SH-SY5Y (cell line): ENCODE data around the gene MORN1.

Experiments used
- GATA2 ChIP-seq: IDR thresholded peaks from 2 replicates; pipeline ENCODE4 v1.6.1; 2011; ENCODE audit warnings: mild to moderate bottlenecking, low read depth, low read length
- GATA3 ChIP-seq: IDR thresholded peaks from 2 replicates; pipeline ENCODE4 v1.6.1; 2011; ENCODE audit warnings: low read depth, mild to moderate bottlenecking, low read length, moderate library complexity

DNA sequence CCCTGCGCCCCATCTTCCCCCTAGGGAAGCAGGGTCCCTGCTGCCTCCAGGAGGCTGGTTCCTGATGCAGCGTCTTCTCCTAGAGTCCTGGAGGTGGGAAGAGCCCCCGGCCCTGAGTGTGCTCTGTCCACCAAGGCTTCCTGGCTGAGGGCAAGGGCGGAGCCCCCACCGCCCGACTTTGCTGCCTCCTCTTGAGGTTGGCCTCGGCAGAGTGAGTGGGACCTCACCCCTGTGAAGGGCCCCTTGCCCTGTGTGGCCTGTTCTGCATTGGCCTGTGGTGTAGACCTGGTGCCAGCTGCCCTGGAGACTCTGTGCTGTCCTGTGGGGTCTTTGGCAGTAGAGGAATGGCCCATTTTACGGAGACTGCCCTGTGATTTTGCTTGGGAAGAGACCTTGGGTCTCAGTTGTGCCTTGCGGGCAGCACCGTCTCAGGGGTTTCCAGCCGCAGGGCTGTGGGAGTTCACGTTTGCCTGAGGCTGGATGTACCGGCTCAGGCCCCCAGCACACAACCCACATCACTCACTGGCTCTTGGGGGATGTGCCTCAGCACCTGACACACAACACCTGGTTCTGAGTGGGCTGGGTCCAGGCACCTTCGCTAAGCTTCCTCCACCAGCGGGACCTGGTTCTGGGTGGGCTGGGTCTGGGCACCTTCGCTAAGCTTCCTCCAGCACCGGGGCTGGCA is 89.6 kb downstream of the MORN1 start:
- TF ChIP-seq GATA2 (no peak), GATA3 (no peak)
